ENCODE data around the gene NT5DC2.
"Not testable (repeated sequence)": the region's sequence is repeated elsewhere in the genome, so short reads cannot be mapped to it uniquely, and the experiment has no call there.

Gene NT5DC2

DNA sequence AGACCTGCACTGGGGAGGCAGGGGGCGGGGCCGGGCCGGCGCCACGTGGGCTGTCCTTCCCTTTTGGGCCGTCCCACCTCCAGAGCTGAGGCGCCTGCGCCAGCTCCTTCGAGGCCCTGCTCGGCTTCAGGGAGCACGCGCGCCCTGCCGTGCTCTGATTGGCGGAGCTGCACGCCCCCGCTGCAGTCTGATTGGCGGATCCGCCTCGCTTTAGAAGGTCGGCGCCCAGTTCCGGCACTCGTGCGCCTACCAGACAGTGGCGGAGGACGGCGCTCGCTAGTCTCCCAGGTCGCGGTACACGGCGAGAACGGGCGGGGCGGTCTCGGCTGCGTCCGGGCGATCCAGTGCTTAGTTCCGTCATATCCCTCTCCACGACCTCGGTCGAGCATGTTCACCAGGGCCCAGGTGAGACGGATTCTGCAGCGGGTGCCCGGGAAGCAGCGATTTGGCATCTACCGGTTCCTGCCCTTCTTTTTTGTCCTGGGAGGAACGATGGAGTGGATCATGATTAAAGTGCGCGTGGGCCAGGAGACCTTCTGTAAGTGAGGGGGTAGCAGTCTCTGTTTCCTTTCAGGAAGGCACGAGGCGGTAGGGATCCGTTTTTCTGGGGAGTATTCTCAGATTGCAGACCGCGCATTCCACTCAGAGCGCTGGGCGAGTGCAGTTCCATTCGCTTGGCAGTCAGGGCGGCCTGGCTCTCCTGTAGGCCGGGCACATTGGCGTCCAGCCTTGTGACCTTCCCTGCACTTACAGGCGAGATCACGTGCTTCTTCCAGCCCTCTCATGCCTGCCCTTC is 2.9 kb upstream of the NT5DC2 start, which contains the start of gene UQCC5:
Gene UQCC5 (plus strand): TSS at position 237 of the 796 bp plus-strand sequence. CDS start 151 bp downstream, at position 388.
- DNase-seq: peak; percentile 99

DNA sequence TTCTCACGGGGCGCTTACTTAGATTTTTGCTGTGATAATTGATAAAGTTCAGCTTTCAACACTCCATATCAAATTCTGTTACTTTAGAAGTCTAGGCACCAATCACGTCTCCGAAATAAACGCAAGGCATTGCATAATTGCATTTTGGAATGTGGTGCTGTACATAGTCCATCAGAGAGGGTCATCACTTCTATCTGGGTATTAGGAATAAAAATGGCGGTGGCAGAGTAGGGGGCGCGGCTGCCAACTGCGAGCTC is 2.4 kb upstream of the NT5DC2 start:
- no peak for DNase-seq

DNA sequence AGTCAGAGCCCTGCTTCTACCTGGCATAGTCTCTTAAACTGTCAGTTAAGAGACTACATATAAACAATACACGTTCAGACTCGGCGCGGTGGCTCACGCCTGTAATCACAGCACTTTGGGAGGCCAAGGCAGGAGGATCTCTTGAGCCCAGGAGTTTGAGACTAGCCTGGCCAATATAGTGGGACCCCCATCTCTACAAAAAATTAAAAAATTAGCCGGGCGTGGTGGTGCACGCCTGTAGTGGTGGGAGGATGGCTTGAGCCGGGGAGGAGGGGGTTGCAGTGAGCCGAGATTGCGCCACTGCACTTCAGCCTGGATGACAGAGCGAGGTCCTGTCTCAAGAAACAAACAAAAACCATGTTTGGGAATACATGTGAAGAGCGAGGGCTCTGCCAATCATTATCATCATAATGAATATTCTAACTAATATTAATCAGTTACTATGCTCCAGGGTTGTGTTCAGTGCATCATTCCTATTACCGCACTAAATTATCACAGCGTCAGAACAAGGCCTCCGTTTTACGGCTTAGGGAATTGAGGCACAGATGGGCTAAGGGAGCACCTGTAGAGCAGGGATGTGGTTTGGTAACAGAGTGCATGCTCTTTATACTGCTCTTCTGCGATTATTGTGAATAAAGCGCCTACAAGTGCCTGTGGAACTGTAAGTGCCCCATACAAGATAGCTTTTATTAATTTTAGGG is 1.9 kb upstream of the NT5DC2 start:
- no peak for DNase-seq

DNA sequence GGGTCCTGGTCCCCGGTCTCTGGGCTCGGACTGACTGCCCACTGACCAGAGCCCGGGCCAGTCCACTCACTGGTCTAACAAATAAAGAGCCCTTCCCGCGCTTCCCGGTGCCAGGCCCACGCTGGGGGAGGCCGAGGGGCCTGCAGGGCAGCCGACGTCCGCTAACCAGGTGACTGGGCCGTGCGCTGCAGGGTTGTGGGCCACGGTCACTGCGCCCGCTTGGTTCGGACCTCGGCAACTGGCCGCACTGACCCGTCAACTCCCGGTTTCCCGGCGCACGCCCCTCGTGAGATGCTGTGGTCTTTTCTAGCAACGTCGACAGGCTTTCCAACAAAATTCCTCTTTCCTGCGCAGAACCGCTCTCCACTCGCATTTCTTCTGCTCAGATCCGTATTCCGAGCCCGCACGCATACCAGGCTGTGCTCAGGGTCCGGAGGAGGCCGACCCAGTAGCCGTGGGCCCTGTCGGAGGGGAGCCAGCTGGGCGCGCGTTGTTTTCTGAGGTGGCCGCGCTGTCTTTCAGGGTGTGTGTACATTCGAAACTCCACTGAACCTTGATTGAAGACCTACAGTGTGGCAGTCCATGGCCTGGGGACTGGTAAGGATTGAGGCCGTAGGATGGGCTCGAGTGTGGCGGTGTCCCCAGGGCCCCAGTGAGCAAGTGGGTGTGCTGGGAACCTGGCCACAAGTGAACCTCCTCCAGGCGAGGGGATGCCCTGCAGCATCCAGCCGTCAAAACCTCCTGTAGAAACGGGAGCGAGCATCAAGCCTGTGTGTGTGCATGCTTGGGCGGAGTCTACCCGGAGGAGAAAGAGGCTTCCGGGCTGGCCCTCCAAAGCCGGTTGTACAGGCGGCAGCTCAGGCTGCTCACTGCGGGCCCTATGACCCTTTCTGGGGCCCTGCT is 875 bp upstream of the NT5DC2 start:
- DNase-seq: no peak

DNA sequence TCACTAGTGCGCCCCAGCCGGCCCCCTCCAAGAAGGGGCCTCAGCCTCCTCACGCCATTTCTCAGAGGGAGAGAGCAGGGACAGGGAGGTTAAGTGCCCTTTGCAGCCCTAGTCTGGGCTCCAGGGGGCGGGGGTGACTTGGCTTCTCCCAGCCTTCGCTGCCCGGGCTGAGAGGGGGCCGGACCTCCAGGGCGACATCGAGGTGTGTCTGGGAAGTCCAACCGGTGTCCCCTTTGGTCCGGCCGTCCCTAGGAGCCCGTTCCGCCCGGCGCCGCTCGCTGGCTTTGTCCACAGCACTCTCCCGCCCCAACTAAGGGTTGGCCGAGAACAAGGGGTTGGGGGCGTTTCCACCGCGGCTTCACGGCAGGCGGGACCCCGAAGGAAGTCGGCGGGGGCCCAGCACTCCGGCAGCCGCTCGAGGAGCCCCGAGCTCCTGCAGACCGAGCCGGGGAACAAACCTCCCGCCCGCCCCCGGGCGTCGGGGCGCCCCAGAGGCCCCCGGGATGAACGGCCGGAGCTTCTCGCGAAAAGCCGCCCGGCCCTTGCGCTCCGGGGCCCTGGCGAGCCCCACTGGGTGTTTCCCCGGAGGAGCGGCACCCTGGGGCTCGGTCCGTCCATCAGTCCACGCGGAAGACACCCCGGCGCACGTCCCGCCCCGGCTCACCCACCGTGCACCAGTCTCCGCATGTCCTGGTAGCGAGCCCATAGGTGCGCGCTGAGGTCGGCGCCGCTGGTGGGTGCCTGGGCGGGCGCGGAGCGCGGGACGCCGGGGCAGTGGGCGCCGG is 627 bp downstream of the NT5DC2 start:
- DNase-seq: peak; percentile 19

DNA sequence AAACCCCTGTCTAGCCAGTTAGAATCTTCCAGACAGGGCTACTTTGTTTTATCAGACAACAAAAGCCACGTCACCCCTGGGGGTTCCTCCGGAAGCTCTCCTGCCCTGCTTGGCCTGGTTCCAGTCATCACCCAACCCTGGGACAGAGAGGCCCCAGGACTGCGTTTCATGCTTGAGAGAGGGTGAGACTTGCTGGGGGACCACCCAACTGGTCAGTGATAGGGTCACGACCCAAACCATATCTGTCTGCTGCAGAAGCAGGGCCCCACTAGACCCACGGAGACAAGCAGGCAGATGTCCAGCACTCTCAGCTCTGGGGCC is 1.2 kb downstream of the NT5DC2 start:
- DNase-seq: peak; percentile 32

DNA sequence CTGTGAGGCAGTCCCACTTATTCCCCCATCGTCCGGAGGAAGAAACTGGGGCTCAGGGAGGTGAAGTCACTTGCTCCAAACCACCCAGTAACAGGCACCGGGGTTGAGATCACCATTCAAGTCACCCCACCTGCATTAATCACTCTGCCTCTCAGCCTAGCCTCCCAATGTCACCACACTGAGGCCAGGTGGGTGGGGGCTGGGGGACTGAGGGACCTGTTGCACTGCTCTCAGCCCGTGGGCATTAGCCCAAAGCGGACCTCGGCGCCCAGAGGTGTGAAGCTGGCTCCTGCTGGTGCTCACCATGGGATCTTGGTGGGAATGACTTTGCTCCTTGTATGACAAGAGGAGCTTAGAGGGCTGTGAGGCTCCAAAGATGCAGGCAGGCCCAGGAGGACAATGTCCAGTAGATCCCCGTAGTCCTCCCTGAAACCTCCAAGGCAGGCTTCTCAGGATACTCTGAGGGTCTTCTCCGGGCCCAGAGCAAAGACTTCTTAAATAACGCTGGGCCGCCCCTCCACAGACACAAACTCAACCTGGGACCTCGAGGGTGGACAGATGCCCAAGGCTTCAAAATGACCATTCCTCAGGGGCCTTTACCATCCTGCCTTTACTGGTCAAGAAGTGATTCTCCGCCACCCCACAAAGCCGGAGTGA is 1.7 kb downstream of the NT5DC2 start:
- DNase-seq: no peak

DNA sequence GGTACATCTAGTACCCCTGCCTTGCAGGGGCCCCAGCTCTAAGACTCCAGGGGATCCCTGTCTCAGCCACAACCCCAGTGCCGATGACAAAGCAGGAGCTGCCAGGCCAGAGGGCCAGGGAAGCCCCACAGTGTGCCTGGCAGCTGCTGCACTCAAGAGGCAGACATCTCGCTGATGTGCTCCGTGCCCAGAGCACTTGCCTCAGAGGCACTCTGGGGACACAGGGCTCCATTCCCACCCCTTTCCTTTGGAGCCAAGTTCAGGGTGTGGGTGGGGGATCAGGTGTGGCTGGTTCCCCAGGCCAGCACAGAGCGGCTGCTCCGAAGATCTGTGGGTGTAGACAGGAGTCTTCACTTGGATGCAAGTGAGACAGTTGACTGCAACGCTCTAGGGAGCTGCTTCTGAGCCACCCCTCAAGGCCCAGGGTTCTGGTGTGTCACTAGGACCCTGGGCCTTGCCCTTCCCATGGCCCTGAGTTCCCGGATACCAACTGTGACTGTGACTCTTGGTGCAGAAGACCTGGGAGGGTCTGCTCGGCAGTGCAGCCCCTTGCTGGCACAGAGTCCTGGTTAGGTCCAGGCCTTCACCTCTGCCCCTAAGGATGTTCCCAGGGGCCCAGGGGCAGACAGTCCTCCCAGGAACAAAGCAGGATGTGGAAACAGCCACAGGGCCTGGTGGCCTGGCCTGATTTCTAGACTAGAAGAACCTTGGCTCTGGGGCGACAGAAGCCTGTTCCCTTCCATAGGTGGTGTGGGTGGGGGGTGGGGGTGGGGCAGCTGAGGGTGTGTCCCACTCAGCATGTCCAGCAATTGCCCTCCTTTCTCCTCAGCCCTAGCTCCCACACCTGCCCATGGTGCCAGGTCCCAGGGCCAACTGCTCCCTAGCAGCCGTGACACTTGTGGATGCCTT is 2.5 kb downstream of the NT5DC2 start:
- DNase-seq: no peak

DNA sequence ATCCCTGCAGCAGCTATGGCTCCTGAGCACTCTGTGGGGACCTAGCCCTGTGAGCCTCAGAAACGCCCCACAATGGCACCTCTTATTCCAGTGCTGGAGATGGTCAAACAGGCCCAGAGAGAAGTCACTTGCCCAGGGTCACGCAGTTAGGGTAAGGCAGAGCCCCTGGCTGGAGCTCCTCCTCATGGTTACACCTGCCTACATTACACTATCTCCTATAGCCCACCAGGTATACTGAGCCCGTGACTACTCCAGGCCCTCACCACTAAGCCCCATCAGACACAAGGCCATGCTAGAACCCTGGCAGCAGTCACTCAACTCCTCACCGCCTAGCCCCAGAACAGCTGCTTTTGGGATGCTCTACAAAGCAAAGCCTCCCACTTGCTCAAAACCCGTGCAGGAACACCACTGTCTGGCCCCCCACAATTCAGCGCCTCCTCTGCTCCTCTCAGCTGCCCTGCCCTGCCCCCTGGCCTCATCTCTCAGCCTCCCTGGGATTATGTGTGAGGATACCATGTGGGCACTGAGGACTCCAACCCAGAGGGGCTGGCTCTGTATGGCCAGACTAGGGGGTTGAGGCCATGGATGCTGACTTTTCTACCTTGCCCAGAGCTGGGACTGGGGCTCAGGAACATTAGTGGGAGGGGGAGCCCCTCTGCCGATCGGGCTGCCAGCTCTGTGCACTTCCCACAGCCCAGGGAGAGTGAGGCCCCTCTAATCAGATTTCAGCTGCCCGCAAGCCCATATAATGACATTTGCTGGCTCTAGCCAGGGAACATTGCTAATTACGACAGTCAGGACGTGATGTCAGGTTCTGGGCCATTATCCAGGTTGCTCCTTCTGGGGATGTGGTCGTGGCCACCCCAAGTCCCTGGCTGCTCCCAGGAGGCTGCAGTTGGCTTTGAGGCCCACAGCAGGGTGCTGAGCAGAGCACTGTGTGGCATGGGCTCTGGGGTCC is 4.0 kb downstream of the NT5DC2 start:
- DNase-seq: no peak

DNA sequence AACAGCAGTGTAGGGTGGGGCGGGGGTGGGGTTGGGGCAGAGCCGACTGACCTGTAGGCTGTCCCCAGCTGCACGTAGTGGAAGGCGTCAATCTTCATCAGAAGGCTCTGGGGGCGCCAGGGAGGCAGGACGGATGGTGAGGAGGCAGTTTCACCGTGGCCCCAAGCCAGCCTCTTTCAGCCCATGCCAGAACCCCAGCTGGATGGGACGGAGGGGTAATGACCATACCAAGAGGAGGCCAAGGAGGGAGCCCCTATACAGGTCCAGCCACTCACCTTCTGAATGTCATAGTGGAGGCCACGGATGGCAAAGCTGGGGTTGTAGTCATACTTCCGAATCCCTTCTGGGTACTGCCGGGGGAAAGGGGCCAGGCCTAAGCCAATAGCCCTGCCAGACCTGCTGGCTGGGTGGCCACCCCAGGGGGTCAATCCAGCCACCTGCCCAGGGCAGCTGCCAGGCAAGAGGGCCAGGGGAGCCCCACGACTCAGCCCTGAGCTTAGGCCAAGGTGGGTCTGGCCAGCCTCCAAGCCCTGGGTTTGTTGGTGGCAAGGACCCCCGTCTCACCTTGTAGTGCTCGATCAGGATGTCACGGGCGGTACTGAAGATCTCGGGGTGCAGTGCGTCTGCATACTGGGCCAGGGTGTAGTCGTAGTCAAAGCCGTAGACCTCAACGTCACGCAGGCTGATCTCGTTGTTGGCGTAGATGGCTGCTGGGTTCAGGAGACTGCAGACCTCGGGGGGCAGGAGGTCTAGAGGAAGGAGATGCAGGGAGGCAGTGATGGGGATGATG is 4.9 kb downstream of the NT5DC2 start:
- no peak for DNase-seq

DNA sequence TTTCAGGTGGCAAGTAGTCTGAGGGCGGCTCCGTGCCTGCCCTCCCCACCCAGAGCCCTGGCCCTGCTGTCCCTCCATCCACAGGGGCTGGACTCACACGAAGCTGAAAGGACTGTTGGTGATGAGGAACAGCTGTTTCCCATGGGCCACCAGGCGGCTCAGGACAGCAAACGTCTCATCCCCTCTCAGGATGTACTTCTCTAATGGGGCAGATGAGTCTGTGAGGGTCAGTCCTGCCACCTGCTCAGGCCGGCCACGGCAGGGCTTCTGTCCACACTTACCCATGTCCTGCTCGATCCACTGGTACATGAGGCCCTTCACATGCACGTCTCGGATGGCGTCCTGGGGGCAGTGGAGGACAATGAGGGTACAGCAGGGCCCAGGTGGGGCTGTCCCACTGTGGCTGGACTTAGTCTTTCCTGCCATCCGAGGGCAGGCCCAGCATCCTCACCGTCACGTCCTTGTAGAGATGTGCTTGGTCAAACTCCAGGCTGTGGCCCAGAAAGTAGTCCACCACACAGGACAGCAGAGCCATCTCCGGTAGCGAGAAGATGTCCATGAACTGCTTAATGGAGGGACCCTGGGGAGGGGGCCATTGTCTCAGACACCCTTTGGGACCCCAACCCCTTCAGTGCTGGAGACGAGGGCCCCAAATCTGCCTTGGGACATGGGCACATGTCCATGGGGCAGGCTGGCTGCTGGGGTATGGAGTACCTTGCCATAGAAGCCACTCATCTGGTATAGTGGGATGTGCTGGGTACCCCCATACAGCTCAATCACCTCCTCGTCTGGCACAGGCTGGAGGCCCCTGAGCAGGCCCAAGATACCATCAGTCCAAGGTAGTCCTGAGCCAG is 5.7 kb downstream of the NT5DC2 start:
- DNase-seq: no peak

DNA sequence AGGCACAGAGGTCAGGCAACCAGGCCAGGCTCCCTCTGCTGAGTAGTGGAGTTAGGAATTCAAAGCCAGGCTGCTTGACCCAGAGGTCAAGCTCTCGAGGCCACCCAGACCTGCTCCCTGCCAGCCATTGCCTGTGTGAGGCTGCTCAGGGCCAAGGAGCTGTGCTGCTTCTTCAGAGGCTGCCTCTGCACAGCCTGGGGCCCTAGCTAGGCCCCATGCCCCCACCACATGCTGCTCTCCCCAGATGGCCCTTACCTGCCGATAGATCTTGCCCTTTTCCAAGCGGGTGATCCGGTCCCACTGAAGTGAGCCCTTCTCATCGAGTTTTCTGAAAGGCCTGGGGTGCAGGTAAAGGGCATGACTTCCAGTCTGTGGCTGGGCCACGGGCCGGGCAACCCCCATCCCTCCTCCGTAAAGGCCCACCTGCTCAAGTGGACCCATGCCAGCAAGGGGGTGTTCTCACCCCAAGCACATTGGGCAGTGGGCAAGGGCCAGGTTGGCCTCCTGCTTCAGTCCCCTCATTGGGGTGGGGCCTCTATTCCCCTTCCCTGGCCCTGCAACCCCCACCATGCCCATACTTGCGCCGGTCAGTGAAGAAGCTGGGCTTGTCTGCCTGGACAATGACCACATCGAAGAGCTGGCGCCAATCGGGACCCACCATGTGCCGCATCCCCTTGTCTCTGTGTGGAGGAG is 6.5 kb downstream of the NT5DC2 start:
- no peak for DNase-seq

DNA sequence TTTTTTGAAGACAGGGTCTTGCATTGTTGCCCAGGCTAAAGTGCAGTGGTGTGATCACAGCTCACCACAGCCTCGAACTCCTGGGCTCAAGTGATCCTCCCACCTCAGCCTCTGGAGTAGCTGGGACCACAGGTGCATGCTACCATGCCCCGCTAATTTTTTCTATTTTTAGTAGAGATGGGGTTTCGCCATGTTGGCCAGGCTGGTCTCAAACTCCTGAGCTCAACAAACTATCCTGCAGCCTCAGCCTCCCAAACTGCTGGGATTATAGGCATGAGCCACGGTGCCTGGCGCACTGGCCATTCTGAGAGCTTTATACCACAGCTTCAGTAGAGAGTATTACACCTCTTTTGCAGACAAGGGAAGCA is 7.0 kb downstream of the NT5DC2 start:
- DNase-seq: not testable (repeated sequence)

DNA sequence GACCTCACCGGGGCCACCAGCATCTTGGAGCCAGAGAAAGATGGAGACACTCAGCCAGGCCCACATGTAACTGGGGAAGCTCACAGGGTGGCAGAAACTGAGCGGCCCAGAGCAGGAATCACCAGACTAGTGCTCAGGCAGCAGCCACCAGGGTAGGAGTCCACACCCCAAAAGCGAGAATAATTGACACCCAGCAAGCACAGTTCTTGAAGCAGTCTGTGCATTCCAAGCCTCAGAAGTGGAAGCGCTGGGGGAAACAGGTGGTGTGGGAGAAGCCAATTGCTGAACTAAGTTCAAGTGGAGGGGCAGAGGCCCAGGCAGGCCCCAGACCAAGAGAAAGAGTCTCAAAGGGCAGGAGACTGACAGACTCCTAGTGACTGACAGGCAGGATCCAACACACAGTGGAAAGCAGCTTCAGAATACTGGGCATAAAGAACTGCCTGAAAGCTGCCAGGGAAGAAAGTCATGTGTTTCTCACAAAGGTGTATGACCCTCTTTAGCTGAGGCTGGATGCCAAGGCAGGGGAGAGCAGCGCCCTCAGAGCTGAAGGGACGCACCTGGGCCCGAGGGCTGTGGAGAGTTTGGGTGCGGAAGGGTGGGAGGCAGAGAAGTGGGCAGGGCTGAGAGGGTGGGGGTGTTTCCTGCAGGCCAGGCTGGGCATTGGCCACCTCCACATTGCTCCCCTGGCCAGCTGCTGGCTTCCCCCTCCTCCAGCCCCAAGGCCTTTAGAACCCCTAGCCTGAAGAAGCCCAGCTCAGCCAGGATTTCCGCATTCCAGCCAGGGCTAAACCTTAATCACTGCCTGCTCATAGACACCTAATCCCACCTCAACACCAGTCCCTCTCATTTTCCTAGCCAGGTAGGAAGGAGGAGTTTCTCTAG is 7.7 kb downstream of the NT5DC2 start:
- no peak for DNase-seq

DNA sequence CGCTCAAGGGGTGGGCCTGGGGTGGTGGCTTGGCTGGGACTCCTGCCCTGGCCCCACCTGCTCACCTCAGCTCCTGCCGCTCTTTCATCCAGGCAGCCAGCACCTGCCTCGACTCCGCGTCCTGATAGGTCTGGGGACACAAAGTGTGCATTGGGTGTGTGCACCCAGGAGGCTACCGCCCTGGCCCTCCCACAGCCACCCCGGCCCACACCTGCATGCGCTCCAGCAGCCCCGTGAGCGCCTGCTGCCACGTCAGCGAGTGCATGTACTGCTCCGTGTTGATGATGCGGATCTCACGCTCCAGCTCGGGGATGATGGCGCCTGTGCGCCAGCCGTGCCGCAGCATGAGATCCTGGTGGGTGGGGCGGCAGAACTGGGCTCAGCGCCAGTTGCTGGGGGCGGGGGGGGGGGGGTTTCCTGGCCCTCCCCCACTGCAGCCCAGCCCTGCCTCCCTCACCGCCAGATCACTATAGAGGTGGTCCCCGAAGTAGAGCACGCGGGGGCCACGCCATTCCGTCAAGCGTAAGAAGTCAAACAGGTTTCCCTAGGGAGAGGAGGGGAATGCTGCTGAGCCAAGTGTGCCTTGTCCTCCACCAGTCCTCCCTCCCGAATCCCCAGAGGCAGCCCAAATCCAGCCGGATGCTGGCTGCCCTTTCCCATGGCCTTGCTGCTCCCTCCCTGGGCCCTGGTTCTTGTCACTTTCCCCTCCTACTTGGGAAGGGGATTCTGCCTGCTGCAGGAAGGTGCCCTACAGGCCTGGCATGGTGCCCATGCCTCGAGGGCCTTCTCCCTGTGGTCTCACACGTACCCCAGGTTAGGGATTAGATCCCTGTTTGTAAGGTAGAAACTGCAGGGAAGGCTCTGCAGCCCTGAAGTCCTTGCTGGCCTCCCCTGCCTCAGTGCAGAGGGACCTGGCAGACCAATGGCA is 8.6 kb downstream of the NT5DC2 start:
- DNase-seq: no peak
